NCI-H1436 treated with DMSO at 0.1 percent for 48 hours (cell line): ENCODE data around the gene NDST3.

Experiments
- DNase-seq: peaks from one replicate; lab custom pipeline; 2025; lab: John Stamatoyannopoulos, UW

Gene NDST3

DNA sequence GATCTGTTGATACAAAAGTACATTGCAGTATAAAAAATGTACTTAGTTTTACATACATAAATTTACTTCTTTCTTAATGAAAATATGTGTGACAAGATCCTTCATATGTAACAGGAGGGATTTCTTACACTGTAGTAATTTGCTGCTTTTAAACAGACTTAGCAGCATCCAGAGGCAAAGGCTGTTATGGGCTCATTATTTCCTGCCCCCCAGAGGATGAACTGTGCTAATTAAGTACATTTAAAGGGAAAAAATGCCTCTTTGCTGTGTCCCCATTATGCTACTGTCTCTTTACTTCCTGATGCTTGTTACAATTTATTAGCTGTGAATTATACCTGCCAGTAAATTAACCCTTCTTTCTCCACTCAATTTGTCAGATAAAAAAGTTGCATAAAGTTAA lies 47.1 kb downstream of the NDST3 start:
- no peak for DNase-seq

DNA sequence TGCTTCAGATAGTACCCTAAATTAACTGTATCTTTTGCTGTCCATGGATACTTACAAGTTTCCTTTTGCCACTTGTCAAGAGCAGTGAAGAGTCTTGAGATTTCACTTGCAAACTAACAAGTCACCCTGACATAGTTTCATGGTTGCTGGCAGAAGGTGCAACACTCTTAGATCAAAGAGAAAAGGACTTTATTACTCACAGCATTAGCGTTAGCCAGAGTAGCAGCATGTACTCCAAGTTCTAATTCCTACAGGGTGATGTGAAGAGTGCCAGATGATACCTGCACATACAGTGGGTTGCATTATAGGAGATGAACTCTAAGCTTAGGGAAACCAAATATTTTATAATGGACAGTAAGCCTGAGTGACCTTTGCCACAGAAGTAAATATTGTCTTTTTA lies 47.9 kb downstream of the NDST3 start:
- no peak for DNase-seq

DNA sequence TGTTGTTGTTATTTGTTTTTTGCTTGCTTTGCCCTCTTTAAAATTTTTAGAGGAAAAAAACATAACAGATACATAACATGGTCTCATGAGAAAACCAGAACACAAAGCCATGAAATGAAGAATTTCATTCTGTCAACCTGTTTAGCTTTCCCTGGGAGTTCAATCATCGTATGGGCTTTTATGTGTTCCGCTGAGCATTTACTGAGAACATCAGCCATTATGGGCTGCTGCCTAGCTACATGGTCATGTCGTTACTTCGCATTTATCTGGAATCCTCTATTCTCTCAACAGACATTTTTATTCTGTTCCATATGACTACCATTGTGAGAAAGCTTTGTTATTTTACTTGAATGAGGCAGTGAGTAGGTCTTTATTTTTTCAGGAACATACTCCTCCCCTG lies 51.4 kb downstream of the NDST3 start:
- no peak for DNase-seq

DNA sequence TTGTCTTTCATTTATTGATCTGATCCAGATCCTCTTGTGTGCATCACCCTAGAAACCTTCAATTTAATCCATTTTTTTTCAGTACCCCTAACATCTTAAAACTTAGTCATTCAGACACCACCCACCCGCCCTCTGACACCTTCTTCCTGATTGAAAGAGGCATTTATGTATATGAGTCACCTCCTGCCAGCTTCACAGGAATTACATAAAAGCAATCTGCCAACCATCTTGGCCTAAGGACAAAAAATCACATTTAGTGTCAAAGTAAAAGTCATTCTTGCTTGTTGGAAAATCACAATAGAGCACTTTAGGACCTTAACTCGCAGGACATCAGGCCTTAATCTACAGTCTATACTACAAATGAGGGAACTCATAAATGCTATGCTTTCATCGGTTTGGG lies 52.1 kb downstream of the NDST3 start:
- no peak for DNase-seq

DNA sequence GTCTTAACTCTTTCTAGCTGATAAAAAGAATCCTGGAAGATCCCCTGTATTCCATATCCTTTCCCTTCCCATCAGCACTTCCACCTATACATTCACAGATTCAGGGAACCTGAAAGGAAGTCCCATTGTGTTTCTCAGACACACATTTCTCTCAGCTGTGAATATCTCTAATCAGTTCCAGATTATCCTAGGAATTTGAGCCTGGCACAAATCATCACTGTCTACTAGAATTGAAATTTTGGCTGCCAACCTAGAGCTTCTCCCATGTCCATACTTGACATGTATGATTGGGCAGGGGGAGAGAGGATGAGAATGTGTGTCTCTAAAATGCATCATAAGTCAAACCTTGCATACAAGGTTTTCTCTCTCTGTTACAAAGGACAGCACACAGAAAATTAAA lies 53.1 kb downstream of the NDST3 start:
- DNase-seq, result no peak

DNA sequence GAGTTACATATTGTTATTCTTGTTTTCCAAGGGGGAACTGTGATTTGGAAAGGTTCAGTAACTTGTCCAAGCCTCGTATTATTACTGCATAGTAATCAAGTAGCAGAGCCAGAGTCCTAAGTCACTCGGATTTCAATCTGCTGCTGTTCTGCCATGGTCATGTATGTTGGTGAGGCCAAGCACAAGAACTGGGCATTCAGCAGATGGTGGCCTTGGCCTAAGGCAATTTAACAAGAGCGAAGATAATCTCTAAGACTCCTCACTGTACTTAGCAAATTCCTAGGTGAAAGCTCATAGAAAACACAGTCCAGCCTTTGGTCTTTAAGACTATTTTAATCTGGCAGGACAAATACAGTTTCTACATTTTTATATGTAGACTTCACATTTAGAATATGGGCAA lies 64.8 kb downstream of the NDST3 start:
- no peak for DNase-seq

DNA sequence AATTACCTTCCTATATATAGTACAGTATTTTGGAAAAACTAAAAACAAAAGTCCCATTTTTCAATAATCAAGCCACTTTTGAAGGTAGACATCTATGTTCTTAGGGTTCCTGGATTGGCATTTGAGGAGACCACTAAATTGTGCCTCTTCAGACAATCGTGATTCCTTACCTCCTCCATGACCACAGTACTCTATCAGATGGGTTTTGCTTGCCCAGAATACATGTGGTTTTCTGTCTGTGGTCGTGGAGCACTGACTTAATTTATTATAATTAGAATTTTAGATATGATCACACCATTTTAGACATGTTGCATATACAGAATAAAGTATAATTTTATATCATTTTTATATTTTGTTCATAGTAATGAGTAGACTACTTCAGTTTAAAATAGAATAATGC lies 67.9 kb downstream of the NDST3 start:
- DNase-seq, result no peak

DNA sequence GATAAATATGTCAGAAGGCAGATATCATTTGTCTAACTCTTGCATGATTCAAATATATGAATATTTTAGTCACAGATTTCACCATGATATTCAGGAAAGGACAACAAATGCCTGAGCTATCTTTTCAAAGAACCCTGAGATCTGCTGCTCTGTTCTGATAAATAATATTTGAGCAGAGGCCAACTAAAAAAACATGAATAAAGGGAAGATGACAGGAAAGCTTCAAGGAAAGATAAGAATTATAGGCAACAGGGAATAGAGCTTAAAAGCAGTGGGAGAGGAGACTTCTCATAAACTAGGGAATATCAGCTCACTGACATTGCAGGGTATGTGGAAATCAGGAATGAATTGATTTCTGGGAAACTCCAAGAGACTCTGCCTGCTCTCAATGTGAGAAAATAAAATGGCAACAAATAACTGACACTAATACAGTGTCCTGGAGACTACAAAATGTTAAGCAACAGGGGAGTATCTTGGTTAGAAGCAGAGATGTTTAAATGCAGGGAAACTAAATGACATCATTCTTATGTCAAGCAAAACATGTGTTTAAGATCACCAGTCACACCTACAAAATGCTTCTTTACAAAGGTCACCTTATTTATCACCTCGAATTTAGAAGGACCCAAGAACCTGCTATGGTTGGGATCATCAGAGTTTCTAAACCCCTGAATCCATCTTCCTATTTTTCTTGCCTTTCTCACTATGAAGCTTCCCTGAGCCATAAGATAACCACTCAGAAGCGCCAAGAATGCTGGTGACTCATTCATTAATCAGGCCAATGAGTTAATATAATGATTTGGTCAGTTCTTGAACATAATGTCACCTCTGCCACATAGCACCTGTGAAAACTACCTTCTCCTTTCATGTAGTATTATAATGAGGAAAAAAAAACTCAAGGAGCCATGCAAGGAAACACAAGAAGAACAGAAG lies 78.1 kb downstream of the NDST3 start:
- no peak for DNase-seq

DNA sequence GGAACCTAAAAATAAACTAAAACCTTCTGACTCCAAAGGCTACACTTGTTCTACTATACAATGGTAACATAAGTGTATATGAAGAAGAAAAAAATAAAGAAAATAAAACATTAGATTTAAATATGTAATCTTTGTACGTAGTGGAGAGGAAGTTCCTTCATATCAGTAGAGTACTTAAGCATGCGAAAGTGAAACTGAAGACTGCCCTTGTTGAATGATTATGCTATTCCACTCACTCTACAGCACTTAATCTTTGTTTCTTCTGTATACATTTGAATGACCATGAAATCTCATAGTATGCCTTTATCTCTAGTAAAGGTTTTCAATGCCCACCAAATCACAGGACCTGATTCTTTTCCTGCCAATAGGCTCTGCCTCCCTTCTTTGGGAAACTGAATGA lies 78.9 kb downstream of the NDST3 start:
- no peak for DNase-seq

DNA sequence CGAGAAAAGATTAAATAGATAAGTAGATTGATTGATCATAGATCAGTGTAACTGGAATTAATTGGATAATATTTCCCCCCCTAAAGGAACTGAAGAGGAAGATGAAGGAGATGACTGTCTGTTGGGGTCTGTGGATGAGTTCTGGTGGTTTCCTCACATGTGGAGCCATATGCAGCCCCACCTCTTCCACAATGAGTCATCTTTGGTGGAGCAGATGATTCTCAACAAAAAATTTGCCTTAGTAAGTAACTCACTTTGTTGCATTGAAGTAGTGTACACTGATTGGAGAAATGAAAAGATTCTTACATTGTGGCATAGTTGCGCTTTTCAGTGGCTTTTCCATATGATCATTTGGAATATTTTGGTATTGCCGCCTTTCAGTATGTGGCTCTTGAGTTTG lies 80.4 kb downstream of the NDST3 start:
- DNase-seq, result no peak

DNA sequence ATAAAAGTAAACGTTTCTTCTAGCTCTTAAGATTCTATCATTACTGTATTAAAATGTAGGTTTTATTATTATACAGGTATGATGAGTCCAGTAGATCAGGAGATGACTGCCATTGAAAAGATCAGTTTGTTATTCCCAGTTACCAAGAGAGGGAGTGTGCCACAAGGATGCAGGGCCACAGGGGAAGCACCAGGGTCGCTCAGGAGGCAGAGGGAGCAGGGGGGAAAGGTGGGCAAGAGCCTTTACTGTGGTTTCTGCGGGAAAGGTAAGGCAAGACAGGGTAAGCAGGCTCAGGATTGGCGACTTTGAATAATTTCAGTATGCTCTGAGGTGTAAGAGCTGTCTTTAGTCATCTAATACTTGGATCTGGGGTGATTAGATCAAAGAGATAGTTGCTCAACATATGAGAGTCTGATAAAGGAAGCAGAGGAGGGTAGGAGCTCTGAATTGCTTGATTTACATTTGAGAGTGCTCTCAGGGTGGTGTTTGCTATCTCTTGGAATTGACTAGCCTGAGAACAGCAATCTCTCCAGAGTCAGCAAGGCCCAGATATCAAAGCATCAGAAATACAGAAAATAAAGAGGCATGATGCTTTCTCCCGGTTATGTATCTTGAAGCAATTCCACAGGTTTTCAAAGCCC lies 86.0 kb downstream of the NDST3 start:
- DNase-seq, result no peak

DNA sequence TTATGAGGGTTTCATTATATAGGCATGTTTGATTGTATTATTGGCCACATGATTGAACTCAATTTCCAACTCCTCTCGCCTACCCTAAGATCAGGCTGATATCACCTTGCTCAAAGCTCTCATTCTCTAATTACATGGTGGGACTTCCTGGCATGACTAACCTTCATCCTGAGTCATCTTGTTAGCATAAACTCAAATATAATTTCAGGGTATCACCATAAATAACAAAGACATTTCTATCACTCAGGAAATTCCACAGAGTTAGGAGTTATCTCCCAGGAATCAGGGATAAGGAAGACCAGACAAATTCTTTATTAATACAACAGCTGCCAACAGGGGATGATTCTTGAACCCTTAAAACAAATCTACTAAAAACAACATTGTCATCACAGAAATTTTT lies 90.7 kb downstream of the NDST3 start:
- no peak for DNase-seq

DNA sequence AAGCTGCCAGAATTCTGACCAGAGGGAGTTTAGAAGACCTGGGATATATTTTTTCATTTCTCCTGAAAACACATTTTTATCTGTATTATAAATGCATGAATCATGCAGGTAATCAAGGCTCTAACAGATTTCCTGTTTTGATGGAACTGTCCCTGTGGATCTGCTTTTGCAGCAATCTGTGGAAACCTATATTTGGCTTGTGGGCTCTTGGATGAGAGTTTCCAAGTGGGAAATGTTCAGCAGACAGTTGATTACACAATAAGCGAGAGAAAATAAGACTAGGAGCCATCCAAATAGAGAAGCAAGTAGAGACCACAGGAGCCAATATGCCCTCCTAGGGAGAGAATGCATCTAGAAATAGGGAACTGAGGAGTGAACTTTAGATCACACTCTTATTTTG lies 105.0 kb downstream of the NDST3 start:
- DNase-seq, result no peak

DNA sequence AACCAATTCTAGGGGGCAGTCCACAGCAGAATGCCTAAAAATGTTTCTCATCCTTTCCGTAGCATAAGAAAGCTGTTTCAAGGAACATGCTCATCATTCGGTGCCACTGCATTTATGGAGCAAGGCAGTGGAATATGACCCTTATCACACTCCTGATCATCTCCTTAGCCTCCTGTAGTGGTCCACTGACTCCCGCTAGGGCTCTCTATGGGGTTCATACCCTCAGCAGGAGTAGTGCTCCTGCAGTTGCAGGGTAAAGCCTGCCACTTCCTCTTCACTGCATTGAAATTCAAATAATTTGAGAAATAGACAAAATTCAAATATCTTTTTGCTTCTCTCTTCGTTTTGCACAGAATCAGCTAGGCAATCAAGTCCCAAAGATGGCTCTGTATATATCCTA lies 107.0 kb downstream of the NDST3 start:
- DNase-seq, result no peak

DNA sequence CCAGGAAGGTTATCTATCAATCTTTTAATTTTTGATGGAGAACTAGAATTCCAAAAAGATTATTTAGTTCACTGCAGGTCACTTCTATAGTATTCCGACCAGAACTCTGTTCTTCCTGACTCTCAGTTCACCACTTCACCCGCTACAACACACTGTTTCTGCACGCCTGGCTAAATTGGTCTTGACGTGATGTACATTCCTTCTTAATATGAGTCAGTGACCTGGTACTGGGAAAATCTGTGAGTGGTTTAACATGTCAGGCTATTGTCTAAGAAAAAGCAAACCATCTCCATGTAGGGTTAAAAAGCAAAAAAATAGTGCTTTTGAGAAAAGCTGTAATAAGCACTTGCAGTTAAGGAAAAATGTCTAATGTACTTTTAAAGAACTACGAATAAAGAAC lies 120.4 kb downstream of the NDST3 start:
- DNase-seq, result no peak

DNA sequence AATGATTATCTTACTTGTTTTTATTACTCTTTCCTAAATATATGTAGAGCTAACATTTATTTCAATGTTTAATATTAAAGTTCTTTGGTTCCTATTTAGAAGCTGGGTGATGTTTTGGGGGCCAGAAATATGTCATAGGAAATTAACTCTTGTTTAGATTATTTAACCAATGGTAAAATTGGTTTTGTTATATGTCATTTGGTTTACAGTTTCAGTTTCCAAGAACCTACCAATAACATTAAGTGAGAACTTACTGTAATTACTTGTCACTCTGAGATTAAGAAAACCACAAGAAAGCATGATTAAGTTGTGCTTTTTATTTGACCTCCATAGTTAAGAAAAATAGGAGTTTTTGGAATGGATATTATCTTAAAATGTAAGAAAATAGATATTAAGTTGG lies 121.2 kb downstream of the NDST3 start:
- DNase-seq, result no peak

DNA sequence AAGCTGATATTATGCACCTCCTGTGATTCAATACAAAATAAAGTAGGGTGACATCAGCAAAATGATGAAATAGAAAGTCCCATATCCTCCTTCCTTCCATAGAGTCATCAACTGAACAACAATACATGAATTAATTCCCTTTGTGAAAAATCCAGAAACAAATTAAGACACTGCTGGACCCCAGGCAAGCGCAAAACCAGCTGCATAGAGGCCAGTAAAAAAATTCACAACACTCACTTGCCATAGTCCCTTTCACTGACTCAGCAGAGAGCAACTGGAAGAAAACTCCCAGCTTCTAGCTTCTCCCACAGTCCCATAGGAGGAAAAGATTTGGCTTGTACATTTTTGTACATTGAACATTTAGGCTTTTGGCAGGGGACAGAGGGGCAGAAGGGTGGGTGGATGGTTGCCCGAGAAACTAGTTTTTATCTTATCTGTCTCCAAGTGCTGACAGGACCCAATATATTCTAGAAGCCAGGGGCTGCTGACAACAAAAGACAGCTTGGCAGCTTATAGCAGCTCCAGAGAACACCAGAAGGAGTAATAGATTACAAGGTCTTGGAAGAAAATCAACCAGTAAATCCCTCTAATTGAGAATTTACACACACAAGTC lies 124.6 kb downstream of the NDST3 start:
- DNase-seq, result no peak

DNA sequence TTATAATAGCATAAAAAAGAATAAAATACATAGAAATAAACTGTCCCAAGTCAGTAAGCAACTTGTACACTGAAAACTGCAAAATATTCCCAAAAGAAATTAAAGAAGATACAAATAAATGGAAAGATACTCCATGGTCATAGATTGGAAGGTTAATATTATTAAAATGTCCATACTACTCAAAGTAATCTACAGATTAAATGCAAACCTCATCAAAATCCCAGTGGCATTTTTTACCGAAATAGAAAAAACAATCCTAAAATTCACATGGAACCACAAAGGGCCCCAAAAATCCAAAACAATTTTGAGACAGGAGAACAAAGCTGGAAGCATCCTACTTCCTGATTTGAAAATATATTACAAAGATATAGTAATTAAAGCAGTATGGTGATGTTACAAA lies 133.0 kb downstream of the NDST3 start:
- DNase-seq, result no peak

DNA sequence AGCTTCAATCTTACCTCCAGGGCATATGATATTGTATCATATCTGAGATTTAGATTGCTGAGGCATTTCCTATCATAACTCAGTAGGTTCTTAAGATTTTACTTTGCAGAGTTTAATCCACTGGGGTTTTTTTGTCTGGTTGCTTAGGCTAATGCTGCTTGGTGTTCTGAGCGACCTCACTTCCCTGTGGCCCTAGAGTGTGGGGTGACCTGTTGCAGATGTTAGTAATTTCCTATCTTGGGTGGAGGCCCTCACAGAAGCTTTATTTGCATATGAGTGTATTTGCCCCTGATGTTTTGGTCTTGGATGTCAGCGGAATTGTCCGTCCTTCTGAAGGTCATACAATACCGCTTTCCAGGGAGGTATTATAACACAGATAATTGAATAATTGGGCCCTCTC lies 137.1 kb downstream of the NDST3 start:
- no peak for DNase-seq

DNA sequence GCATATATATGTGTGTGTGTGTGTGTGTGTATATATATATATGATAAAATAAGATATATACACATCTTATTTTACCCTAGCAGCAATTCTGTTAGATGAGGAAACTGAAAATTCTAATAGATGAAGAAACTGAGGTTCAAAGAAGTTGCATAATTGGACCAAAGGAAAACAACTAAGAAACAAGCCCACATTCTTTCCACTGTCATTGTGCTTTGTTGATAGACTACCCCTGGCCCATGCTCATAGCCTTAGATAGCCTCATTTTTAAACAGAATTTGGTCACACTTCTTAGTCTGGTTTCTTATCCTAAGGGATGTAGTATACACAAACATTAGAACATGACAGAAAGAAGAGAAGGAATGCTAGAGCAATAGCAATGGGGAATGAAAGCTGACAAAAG lies 138.8 kb downstream of the NDST3 start:
- DNase-seq, result no peak

DNA sequence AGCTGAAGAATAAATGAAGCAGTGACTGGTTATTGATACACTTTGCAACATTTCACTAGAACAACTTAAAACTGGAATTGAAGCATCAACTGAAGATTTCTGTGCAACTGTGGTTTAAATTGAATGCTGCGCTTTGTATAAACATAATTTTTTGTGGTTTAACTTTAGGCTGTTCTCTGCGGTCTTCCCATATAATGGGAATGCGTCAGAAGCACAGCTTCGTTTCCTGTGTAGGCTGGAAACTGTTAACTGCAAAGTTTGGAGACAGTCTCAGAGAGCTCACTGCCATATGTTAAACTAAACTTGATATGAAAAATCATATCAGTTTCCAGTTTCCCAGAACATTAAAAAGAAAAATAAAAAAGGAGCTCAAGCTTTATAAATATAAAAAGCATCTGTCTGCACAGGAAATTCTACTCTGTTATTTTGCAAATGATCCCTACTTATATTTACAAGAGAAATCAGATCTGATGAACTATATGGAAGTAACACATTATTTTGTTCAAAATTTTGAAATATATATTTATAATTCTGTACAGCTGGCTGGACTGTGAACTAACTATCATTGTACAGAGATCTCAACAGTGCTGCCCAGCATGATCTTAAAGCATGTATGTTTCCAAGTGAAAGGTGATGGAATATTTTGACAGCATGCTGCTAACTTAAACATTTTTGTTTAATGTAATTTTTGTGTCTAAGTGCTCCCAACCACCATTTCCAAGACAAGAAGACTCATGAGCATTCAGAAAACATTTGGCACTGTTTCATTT lies 139.9 kb downstream of the NDST3 start:
- no peak for DNase-seq

DNA sequence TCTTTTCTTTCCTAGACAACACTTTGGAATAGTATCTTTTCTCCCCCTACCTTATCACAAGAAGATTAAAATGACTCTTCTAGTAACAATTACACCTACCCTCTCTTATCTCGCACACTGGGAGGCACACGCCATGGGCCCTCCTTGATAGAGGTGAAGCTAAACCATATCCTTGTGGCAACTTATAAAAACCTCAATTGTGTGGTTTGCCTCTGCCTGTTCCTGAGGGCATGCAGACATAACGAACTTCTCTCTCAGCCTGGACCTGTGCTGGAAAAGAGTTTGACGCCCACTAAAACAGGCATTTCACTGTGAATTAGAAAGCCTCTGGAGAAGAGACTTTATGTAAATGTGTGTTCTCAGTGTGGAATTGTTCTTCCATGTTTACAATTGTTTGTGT lies 141.2 kb downstream of the NDST3 start:
- DNase-seq, result no peak

DNA sequence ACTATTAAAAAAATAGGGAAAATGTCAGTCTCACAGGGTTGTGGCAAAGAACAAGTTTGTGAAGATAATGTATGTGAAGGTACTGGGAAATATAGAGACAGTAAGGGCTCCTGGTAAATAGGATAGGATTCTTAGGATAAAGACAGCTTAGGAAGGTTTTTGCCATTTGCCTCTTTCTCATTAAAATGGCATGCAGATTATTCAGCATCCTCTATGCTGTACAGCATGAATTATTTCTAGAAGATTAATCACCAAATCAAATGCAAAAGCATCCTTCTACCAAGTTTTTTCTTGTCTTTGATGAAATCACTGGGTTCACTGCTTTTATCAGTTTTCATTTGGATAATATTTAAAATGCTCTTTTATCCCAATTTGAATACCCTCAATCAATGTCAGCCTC lies 142.8 kb downstream of the NDST3 start:
- DNase-seq, result no peak
